ENCODE results near the gene TDRKH.
"Not testable (repeated sequence)": the region's sequence is repeated elsewhere in the genome, so short reads cannot be mapped to it uniquely, and the experiment has no call there.

The TDRKH gene

DNA sequence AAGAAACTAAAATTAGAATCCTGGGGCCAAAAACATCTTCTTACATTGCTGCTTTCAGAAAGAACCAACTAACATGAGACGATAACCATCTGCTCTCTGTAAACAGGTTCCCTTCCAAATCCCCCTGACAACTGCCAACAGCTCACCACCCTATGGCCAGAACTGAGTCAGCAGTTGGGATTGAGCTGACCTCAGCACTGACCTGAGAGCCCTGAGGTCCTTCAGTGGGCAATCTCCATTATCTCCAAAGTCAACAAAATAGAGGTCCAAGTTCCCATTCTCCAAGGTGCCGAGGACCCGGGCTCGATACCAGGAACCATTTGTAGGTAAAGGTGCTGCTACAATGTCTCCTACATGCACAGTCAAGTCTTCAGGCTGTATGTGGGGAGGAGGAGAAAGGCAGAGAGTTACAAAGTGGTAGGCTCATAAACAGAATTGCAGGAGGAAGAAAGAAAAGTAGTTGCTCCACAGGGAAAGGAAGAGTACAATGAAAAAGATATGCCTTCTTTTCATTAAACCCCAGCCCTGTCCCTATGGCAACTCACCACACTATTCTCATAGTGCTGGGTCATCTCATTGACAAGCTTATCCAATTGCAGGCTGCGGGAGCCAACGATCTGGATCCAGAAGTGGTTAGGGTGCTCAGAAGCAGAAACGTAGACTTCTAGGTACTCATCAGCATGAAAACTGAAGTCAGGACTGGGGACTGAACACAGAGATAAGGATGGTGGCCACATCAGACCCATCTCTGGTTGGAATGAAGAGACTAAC is 14.2 kb downstream of the TDRKH start:
- FAIRE-seq = no peak
- no peak for DNase-seq (ENCODE audit: insufficient read length, low spot score)
- TF ChIP-seq PAX5 (IDR thresholded peaks at IDR 0.05; ENCODE audit: insufficient read depth, low read length, severe bottlenecking) (no peak), POU2F2 (IDR thresholded peaks at IDR 0.05; ENCODE audit: low read depth, low read length) (no peak), POLR2A (IDR thresholded peaks at IDR 0.05; ENCODE audit: low read depth, low read length) (no peak), TAF1 (IDR thresholded peaks at IDR 0.05; ENCODE audit: low read depth, low read length) (no peak), POLR2AphosphoS5 (IDR thresholded peaks at IDR 0.05; ENCODE audit: low read depth, low read length) (no peak), SPI1 (IDR thresholded peaks at IDR 0.05; ENCODE audit: low read depth, low read length) (no peak)

DNA sequence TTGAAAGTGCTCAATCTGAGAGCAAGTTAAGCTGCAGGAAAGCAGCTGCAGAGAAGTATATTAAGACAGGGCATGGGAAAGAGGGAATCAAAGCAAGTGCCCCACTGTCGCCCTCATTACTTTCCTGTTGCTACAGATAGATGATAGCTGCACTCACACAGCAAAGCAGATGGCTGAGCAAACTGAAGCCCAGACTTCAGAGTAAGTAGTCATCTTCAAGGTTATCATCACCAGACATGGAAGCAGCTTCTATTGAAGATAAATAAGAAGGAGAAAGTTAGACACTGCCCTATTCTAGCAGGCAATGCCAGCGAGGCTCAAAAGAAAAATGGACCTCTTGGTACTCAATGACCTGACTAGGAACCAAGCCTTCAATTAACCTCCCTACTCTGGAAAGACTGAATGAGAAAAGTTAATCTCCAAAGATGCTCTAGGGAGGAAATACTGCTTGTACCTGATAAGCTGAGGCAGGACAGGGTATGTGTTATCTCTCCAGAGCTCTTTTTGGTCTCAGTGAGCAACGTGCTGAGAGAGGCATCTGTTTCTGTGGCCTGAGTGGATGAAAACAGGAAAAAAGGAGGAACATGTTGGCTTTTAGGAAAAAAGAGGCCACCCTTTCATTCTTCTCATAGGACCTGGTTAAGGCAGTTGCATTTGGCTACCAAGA is 15.9 kb downstream of the TDRKH start:
- TF ChIP-seq POLR2A (IDR thresholded peaks at IDR 0.05; ENCODE audit: low read depth, low read length) = no peak
- no peak for TF ChIP-seq TAF1 (IDR thresholded peaks at IDR 0.05; ENCODE audit: low read depth, low read length)
- no peak for TF ChIP-seq SPI1 (IDR thresholded peaks at IDR 0.05; ENCODE audit: low read depth, low read length)
- no peak for TF ChIP-seq POU2F2 (IDR thresholded peaks at IDR 0.05; ENCODE audit: low read depth, low read length)
- FAIRE-seq (no peak), DNase-seq (ENCODE audit: insufficient read length, low spot score) (no peak)

DNA sequence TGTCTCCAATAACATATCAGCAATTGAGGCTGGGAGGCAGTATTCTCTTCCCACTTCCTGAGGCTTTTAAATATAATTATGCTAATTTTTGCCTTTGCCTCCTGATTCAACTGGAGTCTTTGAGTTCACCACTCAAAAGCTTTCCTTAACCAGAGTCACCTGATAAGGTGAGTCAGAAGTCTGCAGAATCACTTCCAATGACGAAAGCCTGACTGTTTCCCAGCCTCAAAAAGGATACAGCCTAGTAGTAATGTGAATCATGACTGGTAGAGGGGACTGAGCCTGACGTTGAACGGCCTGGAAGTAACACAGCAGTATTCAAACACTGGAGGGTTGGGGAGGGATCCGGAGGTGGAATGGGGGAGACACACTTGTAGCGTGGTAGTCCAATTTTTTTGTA is 16.6 kb downstream of the TDRKH start:
- no peak for TF ChIP-seq POLR2A (IDR thresholded peaks at IDR 0.05; ENCODE audit: low read depth, low read length)
- no peak for TF ChIP-seq PAX5 (IDR thresholded peaks at IDR 0.05; ENCODE audit: insufficient read depth, low read length, severe bottlenecking)
- TF ChIP-seq POU2F2 (IDR thresholded peaks at IDR 0.05; ENCODE audit: low read depth, low read length) = no peak
- no peak for TF ChIP-seq SPI1 (IDR thresholded peaks at IDR 0.05; ENCODE audit: low read depth, low read length)
- TF ChIP-seq TAF1 (IDR thresholded peaks at IDR 0.05; ENCODE audit: low read depth, low read length) = no peak
- TF ChIP-seq POLR2AphosphoS5 (IDR thresholded peaks at IDR 0.05; ENCODE audit: low read depth, low read length) = no peak
- FAIRE-seq (no peak), DNase-seq (ENCODE audit: insufficient read length, low spot score) (no peak)

GRCh38 chr1:151769270-151769669 is 21.0 kb downstream of the TDRKH start:
- FAIRE-seq; DNase-seq (ENCODE audit: insufficient read length, low spot score): not testable (repeated sequence)

GRCh38 chr1:151768351-151769066 is 21.8 kb downstream of the TDRKH start:
- not testable (repeated sequence) for FAIRE-seq; DNase-seq (ENCODE audit: insufficient read length, low spot score)

GRCh38 chr1:151763990-151764389 is 26.3 kb downstream of the TDRKH start:
- TF ChIP-seq POLR2A (IDR thresholded peaks at IDR 0.05; ENCODE audit: low read depth, low read length) (no peak), SPI1 (IDR thresholded peaks at IDR 0.05; ENCODE audit: low read depth, low read length) (no peak), POLR2AphosphoS5 (IDR thresholded peaks at IDR 0.05; ENCODE audit: low read depth, low read length) (no peak), PAX5 (IDR thresholded peaks at IDR 0.05; ENCODE audit: insufficient read depth, low read length, severe bottlenecking) (no peak), TAF1 (IDR thresholded peaks at IDR 0.05; ENCODE audit: low read depth, low read length) (no peak), POU2F2 (IDR thresholded peaks at IDR 0.05; ENCODE audit: low read depth, low read length) (no peak)
- DNase-seq (ENCODE audit: insufficient read length, low spot score) (no peak), FAIRE-seq (no peak)

DNA sequence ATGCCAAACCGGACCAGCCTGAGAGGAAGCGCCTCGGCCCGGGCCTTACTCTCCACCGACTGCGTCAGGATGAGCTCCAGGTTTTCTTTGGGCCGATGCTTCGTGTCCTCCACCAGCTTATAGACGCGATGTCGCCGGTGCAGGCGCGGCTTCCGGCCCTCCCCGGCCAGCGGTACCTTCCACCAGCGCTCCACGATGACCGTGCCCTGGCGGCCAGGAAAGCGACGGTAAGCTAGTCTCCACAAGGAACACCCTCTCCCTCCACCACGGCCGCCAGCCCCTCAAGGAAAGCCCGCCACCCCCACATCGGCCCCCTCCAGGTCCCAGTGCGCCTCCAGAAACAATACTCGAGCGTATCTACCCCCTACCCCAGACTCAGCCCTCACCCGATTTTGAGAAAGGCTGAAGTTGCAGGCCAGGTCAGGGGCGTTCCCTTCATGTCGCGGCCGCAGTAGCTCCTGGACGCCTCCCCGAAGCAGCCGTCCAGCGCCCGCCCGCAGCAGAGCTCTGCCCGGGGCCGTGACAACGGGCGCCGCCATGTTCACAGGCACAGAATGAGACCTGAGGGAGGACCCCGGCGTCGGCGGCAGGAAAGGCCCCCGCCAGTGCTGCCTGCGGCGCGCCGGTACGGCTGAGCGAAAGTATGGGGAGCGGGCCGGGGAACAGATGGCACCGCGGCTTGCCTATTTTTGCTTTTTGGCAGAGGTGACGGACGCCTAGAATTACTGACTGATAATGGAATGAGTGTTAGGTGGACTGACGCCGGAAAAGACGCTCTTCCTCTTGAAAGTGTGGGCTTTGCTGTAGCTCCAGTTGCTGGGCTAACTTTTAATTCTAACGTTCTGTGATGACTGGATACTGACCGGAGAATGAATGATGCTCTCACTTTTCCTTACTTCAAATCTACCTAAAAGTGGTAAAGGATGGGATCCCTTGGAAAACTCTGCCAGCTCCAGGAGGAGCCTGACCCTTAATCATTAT is 27.1 kb downstream of the TDRKH start, which contains the start of gene MRPL9:
Gene MRPL9 (minus strand): TSS at position 556 of the 981 bp plus-strand sequence. CDS start 17 bp downstream, at position 539.
- DNase-seq (ENCODE audit: insufficient read length, low spot score) = peak; percentile 94
- FAIRE-seq = peak; percentile 89
- no peak for TF ChIP-seq SPI1 (IDR thresholded peaks at IDR 0.05; ENCODE audit: low read depth, low read length)
- TF ChIP-seq POU2F2 (IDR thresholded peaks at IDR 0.05; ENCODE audit: low read depth, low read length) = peak; percentile 29; the same call in 1 of the 2 replicates
- peak; percentile 75 for TF ChIP-seq TAF1 (IDR thresholded peaks at IDR 0.05; ENCODE audit: low read depth, low read length)
- peak; percentile 22 for TF ChIP-seq PAX5 (IDR thresholded peaks at IDR 0.05; ENCODE audit: insufficient read depth, low read length, severe bottlenecking)
- TF ChIP-seq POLR2AphosphoS5 (IDR thresholded peaks at IDR 0.05; ENCODE audit: low read depth, low read length) = peak; percentile 77
- TF ChIP-seq POLR2A (IDR thresholded peaks at IDR 0.05; ENCODE audit: low read depth, low read length) = peak; percentile 78

GRCh38 chr1:151760597-151761385 is 29.5 kb downstream of the TDRKH start:
- no peak for TF ChIP-seq SPI1 (IDR thresholded peaks at IDR 0.05; ENCODE audit: low read depth, low read length)
- no peak for TF ChIP-seq POLR2AphosphoS5 (IDR thresholded peaks at IDR 0.05; ENCODE audit: low read depth, low read length)
- no peak for TF ChIP-seq PAX5 (IDR thresholded peaks at IDR 0.05; ENCODE audit: insufficient read depth, low read length, severe bottlenecking)
- TF ChIP-seq POLR2A (IDR thresholded peaks at IDR 0.05; ENCODE audit: low read depth, low read length) = no peak
- no peak for TF ChIP-seq POU2F2 (IDR thresholded peaks at IDR 0.05; ENCODE audit: low read depth, low read length)
- no peak for TF ChIP-seq TAF1 (IDR thresholded peaks at IDR 0.05; ENCODE audit: low read depth, low read length)
- FAIRE-seq = no peak
- no peak for DNase-seq (ENCODE audit: insufficient read length, low spot score)
